B cell (primary cell): ENCODE data around the gene TRIM65.
"Not testable (repeated sequence)": the region's sequence is repeated elsewhere in the genome, so short reads cannot be mapped to it uniquely, and the experiment has no call there.

Experiments used
- EZH2 ChIP-seq: IDR thresholded peaks from 2 replicates; pipeline ENCODE4 v1.6.1; 2012; ENCODE audit warnings: borderline replicate concordance, low read depth, mild to moderate bottlenecking, moderate library complexity, low read length; ENCODE audit not compliant: insufficient read depth, poor library complexity, severe bottlenecking
- TF ChIP-seq, protein P1 (sequence below): fragments of 200-600 bp; IDR thresholded peaks from one replicate; pipeline ENCODE4 v1.8.0; 2022; ENCODE audit warnings: antibody characterized with exemption, mild to moderate bottlenecking

DNA sequence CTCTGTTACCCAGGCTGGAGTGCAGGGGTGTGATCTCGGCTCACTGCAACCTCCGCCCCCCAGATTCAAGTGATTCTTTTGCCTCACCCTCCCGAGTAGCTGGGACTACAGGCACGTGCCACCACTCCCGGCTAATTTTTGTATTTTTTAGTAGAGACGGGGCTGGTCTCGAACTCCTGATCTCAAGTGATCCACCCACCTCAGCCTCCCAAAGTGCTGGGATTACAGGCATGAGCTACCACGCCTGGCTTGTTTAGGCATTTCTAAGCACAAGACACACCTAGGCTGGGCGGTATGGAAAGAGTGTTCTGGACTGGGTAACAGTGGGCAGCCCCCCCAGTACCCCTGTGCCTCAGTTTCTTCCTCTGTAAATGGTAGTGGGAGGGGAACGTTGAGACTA is 26.5 kb downstream of the TRIM65 start:
- TF ChIP-seq, protein P1, sequence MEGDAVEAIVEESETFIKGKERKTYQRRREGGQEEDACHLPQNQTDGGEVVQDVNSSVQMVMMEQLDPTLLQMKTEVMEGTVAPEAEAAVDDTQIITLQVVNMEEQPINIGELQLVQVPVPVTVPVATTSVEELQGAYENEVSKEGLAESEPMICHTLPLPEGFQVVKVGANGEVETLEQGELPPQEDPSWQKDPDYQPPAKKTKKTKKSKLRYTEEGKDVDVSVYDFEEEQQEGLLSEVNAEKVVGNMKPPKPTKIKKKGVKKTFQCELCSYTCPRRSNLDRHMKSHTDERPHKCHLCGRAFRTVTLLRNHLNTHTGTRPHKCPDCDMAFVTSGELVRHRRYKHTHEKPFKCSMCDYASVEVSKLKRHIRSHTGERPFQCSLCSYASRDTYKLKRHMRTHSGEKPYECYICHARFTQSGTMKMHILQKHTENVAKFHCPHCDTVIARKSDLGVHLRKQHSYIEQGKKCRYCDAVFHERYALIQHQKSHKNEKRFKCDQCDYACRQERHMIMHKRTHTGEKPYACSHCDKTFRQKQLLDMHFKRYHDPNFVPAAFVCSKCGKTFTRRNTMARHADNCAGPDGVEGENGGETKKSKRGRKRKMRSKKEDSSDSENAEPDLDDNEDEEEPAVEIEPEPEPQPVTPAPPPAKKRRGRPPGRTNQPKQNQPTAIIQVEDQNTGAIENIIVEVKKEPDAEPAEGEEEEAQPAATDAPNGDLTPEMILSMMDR = not testable (repeated sequence)
- not testable (repeated sequence) for TF ChIP-seq EZH2
